ENCODE measurements around the gene DNAH7.
"Not testable (repeated sequence)": the region's sequence is repeated elsewhere in the genome, so short reads cannot be mapped to it uniquely, and the experiment has no call there.

DNAH7 gene

DNA sequence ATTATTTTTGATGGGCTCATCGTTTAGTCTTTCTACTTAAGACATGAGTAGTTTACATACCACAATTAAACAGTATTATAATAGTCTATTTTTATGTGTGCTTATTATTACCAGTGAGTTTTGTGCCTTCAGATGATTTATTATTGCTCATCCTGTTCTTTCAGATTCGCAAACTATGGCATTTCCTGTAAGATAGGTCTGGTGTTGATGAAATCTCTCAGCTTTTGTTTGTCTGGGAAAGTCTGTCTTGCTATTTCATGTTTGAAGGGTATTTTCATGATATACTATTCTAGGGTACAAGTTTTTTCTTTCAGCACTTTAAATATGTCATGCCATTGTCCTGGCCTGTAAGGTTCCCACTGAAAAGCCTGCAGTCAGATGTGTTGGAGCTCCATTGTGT lies 101.3 kb downstream of the DNAH7 start:
- DNase-seq (ENCODE audit: low read depth): no peak

DNA sequence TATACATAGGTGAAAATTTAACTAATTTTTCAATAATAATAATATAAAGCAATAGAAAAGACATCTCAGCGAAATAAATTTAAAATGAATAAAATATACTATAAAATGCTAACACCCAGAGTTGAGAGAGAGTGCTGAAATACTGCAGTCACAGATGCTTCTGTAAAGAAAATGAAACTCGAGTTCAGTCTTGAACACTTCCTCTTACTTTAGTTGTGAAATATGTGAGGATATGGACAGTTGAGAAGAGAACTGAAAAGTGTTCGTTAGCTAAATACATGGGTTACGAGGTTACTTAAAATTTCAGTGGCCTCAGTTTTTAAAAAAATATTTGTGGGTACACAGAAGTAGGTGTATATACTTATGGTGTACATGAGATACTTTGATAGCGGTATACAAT lies 106.8 kb downstream of the DNAH7 start:
- DNase-seq (ENCODE audit: low read depth): no peak

DNA sequence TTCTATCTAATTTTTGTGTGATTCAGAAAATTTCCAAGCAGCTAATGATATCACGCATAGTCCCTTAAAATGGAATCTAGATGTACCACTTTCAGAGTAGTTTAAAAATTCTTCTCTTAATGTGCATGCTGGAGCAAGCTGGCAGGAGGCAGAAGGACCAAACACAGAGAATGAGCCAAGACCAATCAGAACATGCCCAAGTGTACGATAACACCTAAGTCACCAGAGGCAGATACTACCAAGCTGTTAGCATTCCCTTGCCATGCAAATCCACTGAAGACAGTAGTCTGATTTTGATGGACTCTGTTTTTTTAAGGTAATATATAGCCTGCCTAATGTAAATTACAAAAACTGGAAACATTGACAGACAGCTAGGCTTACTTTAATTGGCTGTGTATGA lies 109.3 kb downstream of the DNAH7 start:
- no peak for DNase-seq (ENCODE audit: low read depth)

- no peak for DNase-seq (ENCODE audit: low read depth)
Observed at GRCh38 chr2:195956725-195957124, 111.9 kb downstream of the DNAH7 start.

DNA sequence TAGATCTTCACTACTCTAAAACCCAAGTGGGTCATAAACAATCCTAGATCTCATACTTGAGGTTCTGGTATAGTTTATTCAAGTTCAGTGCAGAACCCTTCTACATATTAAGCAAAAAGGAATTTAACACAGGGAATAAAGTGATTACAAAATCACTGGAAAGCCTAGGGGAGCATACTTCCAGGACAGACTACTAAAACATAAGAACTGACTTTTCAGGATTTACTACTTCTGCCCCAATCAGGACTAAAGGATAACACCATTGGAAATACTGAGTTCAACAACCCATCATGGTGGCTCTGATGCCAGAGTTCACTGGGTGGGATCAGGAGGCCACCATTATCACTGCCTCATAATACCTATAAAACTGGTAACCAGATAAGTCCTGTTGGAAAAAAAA lies 123.6 kb downstream of the DNAH7 start:
- DNase-seq (ENCODE audit: low read depth): no peak

DNA sequence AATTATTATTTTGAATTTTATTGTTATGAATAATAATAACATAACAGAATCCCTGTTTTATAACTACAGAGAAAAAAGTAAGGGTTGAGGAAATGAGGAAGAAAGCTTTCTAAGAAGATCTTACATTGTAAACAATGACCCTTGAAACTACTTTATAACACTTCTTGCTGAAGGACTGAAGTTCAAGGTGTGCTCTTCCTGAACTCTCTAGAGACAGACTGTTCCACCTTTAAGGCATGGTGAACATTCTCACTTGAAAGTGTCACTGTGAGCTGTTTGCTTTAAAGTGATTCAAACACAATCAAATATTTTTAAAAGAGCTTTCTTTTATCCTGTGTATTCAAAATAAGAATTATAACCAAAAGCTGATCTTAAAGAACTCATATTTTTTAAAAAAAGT lies 131.5 kb downstream of the DNAH7 start:
- DNase-seq (ENCODE audit: low read depth): no peak

DNA sequence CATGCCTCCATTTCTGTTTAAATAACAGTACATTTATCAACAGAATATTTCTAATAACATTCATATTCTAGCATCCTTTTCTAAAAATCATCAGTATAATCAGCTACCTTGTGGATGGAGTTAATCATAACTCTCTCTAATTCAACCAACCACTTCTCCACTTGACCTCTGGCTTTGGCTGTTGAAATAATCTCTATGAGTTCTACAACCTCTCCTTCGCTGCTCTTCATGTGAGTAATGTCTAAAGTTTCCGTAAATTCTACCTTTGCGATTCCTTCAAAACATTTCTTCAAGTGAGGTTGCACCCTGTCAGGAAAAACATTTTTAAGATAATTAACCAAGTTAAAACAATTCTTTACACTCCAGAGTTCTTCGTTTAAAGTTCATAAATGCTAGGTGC lies 134.2 kb downstream of the DNAH7 start:
- DNase-seq (ENCODE audit: low read depth): no peak

DNA sequence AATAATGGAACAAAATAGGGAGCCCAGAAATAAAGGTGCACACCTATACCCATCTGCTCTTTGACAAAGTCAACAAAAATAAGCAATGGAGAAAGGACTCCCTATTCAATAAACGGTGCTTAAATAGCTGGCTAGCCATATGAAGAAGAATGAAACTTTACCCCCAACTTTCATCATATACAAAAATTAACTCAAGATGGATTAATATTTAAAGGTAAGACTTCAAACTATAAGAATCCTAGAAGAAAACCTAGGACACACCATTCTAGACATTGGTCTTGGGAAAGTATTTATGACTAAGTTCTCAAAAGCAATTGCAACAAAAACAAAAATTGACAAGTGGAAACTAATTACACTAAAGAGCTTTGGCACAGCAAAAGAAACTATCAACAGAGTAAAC lies 139.1 kb downstream of the DNAH7 start:
- DNase-seq (ENCODE audit: low read depth): no peak

DNA sequence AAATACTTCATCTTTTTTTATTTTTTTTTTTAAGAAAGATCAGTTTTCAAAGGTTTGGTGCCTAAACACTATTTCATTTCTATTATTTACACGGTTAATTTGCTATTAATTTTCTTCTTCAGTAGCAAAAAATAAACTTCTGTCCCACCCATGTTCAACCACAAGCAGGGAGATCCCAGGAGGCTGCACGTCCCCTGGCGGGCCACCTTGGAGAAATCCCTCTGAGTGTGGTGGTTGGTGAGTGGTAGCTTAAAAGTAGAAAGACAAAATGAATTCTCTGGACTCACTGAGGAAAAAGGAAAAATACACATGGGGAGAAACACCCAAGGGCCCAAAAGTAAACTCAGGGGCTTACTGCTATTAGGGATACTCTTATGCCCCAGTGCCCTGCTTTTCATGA lies 143.5 kb downstream of the DNAH7 start:
- no peak for DNase-seq (ENCODE audit: low read depth)

DNA sequence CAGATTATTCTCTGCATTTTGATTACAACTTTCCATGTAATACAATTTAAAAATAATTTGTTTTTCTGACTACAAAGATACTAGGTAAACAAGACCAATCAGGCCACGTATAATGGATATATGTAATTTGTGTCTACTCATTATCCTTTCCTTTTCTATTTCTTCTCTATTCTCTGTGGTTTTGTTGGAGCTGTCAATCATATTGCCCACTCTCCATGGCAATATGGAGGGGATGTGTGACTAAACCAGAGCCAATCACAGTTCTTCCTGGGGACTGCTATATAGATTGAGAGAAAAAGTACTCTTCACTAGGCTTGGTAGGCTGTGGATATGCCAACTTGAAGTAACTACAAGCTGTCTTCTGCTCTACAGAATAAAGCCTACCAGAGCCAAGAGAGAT lies 144.7 kb downstream of the DNAH7 start:
- DNase-seq (ENCODE audit: low read depth): no peak

- not testable (repeated sequence) for DNase-seq (ENCODE audit: low read depth)
Observed at GRCh38 chr2:195917021-195917600, 151.5 kb downstream of the DNAH7 start.

GRCh38 chr2:195912079-195912478 lies 156.6 kb downstream of the DNAH7 start:
- no peak for DNase-seq (ENCODE audit: low read depth)

GRCh38 chr2:195910570-195910969 lies 158.1 kb downstream of the DNAH7 start:
- DNase-seq (ENCODE audit: low read depth): no peak

DNA sequence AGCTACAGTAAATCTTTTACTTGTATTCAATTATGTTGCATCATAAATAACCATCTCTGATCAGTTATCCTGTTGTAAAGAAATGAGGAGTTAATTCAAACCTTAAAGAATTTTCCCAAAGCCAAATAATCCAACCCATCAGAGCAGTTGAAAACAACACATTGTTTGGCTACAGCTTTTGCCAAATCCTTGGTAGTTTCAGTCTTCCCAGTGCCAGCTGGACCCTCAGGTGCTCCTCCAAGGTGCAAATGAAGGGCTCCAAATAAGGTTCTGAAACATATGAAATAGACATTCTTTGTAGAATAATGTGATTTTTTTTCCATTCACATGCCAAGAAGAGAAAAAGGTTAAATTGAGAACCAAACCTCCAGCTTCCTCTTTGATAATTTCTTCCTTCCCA lies 158.7 kb downstream of the DNAH7 start:
- DNase-seq (ENCODE audit: low read depth): no peak

- no peak for DNase-seq (ENCODE audit: low read depth)
Observed at GRCh38 chr2:195907474-195907873, 161.2 kb downstream of the DNAH7 start.

- no peak for DNase-seq (ENCODE audit: low read depth)
Observed at GRCh38 chr2:195903956-195904355, 164.7 kb downstream of the DNAH7 start.

DNA sequence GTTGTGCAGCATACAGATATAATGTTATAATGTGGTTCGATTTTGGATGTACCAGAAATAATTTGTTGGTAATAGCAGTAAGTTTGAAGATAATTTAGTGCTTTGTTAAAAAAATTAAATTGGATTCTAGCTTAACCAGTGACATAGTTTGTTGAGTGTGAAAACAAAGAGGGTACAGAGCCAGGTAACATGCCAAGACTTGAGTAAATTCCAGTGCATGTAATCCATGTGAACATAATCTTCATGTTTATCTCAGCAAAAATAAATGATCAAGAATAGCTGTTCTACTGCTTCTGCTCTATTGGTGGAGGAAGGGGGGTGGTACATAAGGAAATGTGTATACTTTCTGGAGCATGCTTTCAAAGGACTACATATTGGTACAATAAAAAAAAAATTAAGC lies 165.8 kb downstream of the DNAH7 start:
- no peak for DNase-seq (ENCODE audit: low read depth)

- DNase-seq (ENCODE audit: low read depth): no peak
Observed at GRCh38 chr2:195899226-195899625, 169.4 kb downstream of the DNAH7 start.

GRCh38 chr2:195898505-195899191 lies 170.0 kb downstream of the DNAH7 start:
- DNase-seq (ENCODE audit: low read depth): peak; percentile 79

GRCh38 chr2:195891081-195891480 lies 177.6 kb downstream of the DNAH7 start:
- DNase-seq (ENCODE audit: low read depth): no peak

DNA sequence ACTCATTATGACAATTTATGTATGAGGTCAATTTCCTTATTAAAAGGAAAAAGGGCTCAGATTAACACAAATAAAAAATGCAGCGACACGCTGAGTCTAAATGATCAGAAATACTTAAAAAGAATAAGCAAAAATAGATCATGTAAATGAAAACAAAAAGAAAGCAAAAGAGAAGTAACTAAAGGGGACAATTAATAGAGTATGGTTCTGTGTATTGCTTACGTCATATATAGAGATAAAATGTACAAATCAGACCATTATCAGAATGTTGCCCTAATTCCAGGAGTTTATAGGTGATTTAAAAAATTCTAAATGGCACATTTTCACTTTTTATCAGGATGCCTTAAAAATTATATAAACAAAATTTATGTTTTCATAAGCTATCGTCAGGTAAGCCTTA lies 189.5 kb downstream of the DNAH7 start:
- DNase-seq (ENCODE audit: low read depth): no peak

GRCh38 chr2:195871326-195871725 lies 197.3 kb downstream of the DNAH7 start:
- DNase-seq (ENCODE audit: low read depth): no peak

DNA sequence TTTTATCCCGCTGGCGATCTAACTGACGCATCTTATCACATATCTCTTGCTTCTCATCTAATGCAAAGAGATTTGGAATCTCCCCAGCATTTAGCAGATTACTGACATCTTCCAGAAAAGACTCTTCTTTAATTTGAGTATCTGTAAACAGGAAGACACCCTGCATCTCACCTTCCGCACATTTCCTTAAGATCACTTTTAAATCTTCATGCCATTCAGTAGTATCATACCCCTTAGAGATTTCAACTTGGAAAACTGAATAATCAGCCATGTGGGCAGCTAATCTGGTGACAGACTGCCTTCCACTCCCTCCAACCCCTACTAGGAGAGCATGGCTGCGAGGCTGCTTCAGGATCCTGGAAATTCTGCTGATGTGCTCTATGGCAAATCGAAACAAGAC lies 204.3 kb downstream of the DNAH7 start:
- no peak for DNase-seq (ENCODE audit: low read depth)

DNA sequence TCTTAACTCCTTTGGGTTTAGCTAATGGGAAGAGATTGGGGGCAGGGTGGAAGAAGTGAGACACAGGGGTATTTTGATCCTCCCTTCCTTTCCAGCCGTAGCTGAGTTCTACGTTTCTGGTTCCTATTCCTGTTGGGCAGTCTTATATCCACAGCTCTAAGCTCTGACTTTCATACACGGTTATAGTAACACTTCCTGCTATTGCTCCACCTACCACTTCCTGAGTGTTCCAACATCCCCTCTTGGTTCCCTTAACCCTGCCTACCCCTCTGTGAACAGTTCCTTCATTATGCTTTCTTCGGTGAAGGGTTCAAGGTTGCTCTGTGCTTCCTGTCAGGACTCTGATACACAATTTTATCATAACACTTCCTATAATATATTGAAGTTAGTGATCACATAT lies 205.1 kb downstream of the DNAH7 start:
- DNase-seq (ENCODE audit: low read depth): no peak
